NCI-H2107 treated with DMSO at 0.1 percent for 48 hours (cell line): ENCODE data around the gene SRMS.
"Not testable (repeated sequence)": the region's sequence is repeated elsewhere in the genome, so short reads cannot be mapped to it uniquely, and the experiment has no call there.

Source experiments
- DNase-seq: peaks from one replicate; lab custom pipeline; 2025; ENCODE audit not compliant: unreplicated experiment; lab: John Stamatoyannopoulos, UW

SRMS gene

DNA sequence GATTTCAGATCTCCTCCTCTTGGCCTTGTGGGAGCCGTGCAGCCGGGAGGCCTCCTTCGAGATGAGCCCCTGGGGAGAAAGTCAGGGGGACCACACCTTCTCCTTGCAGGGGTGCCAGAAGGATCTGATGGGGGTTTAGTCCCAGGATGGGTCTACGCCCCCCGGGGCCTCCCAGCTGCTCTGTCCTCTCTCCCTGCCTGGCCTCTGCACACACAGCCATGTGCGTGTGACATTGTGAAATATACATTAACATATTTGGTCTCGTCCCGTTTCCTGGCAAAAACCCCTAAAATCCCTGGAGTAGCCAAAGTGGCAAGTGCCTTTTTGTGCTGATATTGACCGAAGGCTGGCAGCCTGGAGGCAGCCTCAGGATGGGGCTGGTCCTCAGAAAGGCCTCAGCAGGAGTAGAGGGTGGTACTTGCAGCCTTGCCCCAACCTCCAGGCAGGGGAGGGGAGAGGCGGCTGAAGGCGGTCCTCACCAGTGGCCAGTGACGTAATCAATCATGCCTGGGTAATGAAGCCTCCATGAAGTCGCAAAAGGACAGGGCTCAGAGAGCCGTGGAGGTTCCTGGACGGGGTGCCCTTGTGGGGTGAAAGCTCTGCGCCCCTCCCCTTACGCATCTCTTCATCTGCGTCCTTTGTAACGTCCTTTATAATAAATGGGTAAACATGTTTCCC is 31.6 kb upstream of the SRMS start:
- DNase-seq, result no peak

DNA sequence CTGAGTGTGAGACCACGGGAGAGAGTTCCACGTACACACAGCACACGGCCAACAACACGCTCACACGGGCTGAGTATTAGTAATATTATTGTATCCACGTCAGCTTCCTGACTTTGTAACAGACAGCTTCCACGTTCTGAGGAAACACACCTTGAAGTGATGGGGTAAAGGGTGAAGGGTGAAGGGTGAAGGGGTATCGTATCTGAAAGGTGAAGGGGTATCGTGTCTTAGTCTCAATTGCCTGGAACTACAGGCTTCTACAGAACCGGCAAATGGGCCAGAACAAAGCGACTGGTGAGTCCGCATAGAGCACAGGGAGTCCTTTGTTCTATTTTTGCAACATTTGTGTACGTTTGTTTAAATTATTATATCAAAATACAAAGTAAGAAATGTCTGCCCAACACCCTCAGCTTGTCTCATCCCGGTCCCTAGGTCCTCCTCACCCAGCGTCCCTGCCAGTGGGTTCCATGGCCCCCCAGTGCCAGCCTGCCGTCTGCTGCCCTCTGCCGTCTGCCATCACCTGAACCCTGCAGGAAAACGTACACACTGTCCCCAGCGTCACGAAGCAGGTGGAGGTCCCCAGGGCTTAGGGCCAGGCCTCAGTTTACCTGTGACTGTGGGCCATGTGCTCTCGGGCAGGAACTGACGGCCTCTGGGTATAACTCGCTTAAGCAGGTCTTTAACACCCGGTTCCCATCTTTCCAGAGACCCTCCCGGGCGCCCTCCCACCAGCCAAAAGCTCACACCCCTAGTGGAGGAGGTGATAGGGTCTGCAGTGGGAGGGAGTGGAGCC is 30.9 kb upstream of the SRMS start:
- no peak for DNase-seq

DNA sequence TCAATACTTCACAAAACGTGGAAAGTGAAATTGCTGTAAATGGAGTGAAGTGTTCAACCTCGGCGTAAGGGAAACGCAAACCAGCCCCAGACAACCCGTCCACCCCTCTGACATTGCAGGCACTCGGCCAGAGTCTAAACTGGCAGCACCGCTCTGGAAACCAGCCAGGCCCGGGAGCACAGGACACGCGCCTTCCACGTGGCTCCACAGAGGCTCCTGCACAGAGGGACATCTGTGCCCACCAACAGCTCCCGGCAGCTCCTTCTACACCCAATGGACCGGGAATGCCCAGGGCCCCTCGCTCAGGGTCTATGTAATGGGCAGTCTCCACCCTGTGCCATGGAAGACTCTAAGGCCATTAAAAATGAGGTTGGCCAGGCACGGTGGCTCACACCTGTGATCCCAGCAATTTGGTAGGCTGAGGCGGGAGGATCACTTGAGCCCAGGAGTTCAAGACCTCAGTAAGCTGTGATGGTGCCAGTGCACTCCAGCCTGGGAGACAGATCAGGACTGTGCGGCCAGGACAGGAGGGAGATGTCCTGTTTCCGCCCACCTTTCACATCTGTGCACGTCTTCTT is 29.9 kb upstream of the SRMS start:
- no peak for DNase-seq

DNA sequence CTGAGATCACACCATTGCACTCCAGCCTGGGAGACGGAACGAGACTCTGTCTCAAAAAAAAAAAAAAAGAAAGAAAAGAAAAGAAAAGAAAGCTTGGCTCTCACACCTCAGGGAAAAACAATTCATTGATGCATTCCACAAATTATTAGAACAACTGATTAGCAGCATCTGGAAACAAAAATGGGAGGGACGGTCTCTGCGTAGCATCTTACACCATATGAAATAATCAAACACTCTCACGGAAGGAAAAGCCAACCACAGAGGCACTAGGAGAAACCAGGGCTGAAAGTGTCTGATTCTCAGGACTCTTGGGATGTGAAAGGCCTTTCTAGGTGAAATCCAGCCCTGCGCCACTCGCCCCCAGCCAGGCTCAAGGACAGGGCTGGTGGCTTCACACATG is 28.8 kb upstream of the SRMS start:
- no peak for DNase-seq

DNA sequence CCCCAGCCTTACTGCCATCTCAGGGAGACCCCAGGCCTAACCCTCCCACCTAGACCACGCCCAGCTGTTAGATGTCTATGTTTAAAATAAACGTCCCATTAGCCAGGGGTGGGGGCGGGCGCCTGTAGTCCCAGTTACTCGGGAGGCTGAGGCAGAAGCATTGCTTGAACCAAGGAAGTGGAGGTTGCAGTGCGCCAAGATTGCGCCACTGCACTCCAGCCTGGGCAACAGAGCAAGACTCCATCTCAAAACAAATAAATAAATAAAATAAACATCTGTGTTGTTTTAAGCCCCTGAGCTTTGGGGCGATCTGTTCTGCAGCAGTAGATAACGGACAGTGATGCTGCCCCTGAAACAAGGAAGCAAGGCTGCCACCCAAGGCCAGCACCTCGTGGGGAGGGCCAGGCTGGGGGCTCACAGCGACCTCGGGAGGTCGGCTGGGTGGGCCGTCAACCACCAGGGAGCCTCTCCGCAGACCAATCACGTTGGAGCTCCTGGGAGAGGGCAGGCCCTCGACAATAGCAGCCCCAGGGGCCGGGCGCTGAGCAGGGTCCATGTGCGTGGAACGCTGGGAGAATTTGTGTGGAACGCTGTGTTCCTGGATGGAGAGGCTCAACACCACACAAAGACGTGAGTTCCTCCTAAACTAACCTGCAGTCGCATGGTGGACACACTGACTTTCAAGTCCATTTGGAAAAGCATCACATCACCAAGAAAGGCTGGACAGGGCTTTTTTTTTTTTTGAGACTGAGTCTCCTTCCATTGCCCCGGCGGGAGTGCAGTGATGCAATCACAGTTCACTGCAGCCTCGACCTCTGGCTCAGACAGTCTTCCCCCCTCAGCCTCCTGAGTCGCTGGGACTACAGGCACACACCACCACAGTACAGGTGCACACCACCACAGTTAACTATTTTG is 27.5 kb upstream of the SRMS start:
- DNase-seq, result no peak

DNA sequence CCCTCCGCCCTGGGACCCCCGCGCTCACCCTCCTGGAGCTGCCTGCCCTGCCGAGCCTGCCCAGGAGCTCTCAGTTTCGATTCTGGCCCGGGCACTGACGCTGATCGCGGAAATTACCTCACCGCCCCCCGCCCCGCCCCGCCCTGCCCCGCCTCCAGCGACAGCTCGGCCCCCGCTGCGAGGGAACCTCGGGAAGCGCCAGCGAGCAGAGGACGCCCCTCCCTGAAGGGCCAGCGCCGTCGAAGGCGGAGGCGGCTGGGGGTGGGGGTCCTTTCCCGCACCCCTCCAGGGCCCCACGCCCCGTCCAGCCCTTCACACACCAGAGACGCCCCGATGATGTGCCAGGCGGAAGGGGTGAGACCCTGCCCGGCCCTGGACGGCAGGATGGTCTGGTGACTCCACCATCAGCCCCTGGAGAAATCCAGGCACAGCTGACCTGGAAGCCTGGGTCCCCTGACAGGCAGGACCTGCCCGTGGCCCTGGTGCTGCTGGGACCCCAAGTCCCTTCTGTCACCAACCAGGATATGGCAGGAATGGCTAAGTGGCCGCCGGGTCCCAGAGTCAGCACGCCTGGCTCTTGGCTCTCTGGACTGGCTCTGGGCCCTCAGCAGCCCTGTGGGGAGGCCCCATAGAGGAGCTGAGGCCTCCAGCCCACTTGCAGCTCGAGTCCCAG is 26.7 kb upstream of the SRMS start, which contains the start of gene HELZ2:
Gene HELZ2, minus strand, starts transcription at position 84 of the 673 bp plus-strand sequence. CDS start 1,854 bp downstream, outside the sequence.
- peak; percentile 25 for DNase-seq

DNA sequence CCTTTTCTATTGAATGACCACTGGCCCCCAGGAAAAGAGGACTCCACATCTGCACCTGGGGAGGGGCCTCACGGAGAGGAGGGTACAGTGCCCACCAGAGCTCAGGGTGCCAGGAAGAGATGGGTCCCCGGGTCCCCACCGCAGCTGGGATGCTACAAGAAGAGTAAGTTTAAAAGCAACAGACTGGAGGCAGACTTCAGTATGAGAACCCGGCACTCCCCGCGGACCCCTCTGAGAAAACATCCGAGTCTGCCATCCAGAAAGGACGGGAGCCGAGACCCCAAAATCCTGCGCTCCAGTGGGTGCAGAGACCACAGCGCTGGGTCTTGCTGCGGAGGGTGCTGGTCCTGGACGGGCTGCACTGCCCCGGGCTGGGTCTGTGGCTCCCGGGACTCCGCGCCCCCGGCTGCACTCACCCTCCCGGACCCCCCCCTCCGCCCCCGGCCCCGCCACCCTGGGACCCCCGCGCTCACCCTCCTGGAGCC is 26.1 kb upstream of the SRMS start:
- no peak for DNase-seq

DNA sequence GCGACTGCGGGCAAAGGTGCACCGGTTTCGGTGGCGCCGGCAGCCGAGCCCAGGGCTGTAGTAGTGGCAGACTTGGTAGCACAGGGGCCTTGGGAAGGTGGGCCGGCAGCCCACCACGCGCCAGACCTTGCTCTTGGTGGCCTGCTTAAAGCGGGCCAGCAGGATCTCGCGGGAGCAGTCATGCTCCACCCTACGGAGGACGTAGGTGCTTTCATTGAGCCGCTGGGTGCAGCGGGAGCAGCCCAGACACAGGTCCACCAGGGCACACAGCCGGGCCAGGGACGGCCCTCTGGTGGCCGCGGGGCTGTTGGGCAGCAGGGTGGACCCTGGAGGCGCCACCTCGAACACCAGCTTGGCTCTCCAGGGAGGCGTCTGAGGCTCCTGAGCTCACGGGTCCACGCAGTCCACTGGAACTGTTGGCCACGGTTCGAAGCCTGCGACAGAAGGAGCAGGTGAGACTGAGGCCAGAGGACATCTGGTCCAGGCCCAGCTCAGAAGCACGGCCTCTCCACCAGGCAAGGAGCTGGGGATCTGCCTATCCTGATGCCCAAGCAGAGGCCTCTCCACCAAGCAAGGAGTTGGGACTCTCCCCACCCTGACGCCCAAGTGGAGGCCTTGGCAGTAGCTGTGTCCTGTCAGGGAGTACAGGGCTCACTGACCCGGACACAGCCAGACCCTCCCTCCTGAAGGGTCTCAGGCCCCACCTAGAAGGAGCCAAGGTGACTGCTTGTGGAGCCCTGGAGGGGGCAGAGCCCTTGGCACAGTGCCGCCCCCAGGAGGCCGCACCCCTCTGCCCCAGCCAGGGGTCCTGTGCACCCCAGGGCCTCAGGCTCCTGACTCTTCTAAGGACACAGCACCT is 25.5 kb upstream of the SRMS start:
- no peak for DNase-seq

DNA sequence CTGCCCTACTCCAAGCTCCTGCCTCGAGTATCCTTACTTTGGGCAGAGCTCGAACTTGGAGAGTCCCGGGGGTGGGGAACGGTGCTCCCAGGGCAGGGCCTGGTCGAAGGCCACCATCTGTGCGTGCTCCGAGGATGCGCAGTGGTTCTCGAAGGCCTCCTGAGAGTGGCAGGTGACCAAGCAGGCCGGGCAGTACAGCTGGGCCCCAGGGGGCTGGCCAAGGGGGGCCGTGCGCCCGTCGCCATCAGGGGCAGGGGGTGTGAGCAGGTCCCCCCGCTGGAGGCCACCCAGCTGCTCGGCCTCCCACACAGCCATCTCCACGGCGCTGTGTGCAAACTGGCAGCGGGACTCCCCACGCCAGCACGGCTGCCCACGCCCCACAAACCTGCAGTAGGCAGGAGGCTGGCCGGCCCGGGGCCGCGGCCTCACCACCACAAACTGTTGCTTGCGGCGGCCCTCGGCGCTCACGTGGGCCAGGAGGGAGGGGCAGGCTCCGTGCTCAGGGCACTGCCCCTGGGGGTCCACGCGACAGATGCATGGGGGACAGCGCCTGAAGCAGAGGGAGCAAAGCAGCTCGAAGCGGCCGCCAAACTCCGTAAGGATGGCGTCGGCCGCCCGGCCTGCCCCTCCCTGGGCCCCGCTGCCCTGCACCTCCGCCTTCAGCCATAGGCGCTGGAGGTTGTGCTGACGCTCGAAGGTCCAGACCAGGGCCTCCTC is 24.7 kb upstream of the SRMS start:
- DNase-seq, result no peak

DNA sequence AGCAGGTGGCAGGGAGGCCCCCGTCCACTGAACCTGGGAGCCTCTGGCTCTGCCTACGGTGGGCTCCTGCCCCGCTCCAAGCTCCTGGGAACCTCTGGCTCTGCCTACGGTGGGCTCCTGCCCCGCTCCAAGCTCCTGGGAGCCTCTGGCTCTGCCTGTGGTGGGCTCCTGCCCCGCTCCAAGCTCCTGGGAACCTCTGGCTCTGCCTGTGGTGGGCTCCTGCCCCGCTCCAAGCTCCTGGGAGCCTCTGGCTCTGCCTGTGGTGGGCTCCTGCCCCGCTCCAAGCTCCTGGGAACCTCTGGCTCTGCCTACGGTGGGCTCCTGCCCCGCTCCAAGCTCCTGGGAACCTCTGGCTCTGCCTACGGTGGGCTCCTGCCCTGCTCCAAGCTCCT is 23.5 kb upstream of the SRMS start:
- not testable (repeated sequence) for DNase-seq

DNA sequence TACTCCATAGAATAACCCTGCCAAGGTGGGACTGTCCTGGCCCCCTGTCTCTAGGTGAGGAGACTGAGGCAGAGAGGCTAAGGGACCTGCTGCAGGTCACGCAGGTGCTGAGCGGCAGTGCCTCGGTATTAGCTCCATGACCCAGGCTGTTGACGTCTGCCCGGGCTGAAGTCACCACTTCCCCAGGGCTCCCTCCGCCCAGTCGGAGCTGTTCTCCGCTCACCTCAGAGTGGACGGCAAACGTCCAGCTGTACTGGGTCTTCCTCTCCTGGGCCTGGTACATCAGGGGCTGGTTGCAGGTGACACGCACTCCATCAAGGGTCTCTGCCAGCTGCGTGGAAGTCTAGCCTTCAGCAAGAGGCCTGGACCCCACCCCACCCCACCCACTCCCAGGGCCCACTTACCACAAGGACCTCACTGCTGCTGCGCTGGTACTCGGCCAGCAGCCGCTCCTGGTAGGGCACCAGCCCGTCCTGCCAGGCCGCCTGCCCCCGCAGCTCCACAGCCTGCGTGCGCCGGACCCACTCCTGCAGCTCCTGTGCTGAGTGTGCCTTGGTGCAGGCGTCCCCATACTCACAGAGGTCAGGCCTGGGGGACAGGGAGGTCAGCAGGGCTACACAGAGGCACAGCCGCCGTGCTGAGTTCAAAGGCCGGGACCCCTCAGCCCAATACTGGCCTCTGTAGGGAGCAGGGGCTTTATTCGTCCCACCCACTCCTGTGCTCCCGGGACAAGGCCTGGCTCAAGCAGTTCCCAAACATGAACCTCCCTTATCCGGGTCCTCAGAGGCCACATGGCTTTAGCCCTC is 22.9 kb upstream of the SRMS start:
- no peak for DNase-seq

DNA sequence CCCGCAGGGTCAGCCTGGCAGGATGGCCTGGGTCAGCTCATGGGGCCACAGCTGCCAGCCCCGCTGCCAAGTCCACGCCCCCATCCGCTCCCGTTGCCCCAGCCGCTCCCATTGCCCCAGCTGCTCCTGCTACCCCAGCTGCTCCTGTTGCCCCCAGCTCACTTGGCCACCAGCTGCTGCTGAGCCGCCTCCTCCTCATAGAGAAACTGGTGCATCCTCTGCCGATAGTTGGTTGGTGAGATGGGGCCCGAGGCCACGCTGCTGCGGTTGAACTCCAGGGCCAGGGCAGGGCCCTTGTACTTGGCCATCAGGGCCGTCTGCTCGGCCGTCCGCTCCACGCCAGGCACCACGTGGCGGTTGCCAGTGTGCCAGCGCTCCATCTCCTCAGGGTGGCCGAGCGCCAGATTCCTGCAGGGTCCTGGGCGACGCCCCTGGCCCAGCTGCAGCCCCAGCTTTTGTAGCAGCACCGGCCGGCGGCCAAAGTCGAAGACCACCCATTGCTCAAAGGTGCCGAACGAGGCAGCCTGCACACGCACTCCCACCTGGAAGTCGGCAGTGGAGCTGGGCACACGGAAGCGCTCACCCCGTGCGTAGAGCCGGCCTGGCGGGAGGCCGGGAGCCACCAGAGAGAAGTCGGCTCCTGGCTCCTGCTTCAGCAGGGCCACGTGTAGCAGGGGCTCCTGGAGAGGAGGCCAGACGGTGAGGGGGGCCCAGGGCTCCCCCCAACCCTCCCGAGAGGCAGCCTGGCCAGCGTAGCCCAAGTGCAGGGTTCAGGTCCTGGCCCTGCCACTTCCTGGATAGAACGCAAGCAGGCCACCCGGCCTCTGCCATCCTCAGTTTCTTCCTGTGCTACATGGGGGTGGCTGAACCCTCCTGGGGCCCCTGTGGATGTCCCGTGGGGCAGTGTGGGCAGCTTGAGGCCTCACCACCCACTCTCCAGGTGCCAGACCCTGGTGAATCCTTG is 21.7 kb upstream of the SRMS start:
- no peak for DNase-seq

DNA sequence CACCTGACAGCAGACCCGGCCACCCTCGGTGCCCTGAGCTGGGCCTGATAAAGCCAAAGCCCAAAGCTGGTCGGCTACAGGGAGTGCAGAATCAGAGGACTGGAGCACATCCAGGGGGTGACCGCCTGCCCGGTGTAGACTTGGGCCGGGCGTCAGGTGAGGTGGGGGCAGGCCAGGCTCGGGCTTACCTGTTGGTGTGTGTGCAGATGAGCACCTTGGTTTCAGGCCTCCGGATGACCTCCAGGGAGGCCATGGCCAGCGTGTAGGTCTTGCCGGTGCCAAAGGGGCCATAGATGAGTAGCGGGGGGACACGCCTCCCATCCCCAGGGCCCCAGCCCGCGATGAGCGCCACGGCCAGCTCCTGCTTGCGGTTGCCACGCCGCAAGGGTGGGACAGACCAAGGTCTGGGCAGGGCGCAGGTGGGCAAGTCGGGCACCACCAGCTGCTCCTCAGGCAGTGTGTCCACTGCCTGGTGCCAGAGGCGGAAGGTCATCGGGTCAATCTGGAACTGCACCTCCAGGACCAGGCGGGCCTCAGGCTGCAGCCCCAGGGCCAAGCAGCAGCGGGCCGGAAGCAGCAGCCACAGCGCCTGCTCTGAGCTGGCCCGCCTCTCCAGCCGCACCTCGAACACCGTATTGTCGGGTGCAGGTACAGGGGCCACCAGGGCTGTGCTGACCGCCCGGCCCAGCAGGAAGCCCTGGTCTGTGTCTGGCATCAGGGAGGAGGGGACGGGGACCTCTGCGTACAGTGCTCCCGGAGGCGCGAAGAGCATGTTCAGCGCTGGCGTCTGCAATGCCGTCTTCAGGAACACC is 20.8 kb upstream of the SRMS start:
- no peak for DNase-seq

DNA sequence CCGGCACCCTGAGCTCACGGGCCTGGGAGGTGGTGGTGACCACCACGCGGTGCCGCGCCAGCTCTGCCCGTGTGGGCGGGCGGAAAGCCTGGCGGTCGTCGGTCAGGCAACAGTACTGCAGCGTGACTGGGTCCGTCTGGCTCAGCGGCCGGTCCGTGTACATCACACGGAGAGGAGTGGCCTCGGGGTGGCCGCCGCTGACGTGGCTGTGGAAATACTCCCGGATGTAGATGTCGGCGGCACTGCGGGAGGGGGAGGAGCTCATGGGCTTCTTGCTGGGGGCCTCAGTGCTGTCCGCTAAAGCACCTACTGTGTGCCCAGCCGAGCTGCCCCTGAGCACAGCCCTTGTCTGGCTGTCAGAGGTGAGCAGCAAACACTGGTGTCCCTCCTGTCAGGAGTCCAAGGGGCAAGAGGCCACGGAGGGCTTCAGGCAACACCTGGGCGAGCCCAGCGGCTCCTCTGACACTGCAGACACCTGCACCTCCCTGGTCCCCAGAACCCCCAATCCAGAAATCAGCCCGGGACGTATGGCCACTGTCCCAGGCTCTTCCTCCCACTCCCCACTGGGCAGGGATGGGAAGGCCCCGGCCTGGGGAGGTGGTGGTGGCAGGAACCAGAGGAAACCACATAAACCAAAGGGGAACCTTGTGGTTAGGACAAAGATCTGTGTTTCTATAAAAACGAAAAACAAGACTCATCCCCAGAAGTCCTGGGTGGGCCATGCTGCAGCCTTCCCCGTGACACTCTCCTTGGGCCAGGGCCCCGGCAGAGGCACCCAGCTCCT is 20.0 kb upstream of the SRMS start:
- DNase-seq, result no peak

DNA sequence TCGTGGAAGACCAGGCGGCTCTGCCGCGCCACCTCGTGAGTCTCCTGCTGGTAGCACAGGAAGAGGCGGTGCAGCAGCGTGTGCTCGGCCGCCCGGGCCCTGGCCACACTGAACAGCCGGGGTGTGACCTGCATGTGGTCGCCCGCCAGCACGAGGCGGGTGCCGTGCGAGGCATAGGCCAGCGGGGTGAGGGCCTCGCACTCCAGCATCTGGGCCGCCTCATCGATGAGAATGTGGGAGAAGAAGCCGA is 19.5 kb upstream of the SRMS start:
- no peak for DNase-seq
